Measurements from ENCODE around the gene LSM12. TPM values are rescaled to one million over a fixed set of nuclear protein-coding genes. Genes with fewer than 3 reads are reported as not detected.

LSM12 gene
- total RNA-seq, 4 donors from 2014 or later, result 24.5 to 49.8 (median 37.1) TPM

- H3K4me1 ChIP-seq, result no peaks in the 10 kb centered on the region
- no peaks in the 10 kb centered on the region for H3K9me3 ChIP-seq
- intact Hi-C loops (cut with DNase I; ENCODE audit: low total_unique reads), result no loop called here
- no peak for DNase-seq
- no peak overlapping the region for H3K4me3 ChIP-seq
- no peaks in the 10 kb centered on the region for H3K36me3 ChIP-seq
- no peaks in the 10 kb centered on the region for H3K27me3 ChIP-seq
- H3K27ac ChIP-seq, result peak overlapping the region; percentile 48 to 81
- TF ChIP-seq CTCF (IDR thresholded peaks at IDR 0.05), result no peak
Observed at GRCh38 chr17:44087319-44087718, 20.8 kb upstream of the LSM12 start.

- H3K27me3 ChIP-seq, result no peaks in the 10 kb centered on the region
- H3K27ac ChIP-seq, result peak overlapping the region; percentile 81 to 88
- no peak for TF ChIP-seq CTCF (IDR thresholded peaks at IDR 0.05)
- H3K4me1 ChIP-seq, result no peaks in the 10 kb centered on the region
- no peaks in the 10 kb centered on the region for H3K36me3 ChIP-seq
- H3K4me3 ChIP-seq, result no peak overlapping the region
- peak; percentile 73 to 89 for DNase-seq
- intact Hi-C loops (cut with DNase I; ENCODE audit: low total_unique reads), result no loop called here
- H3K9me3 ChIP-seq, result no peaks in the 10 kb centered on the region
Observed at GRCh38 chr17:44086364-44087311, 20.2 kb upstream of the LSM12 start.

- Histone ChIP-seq H3K4me3 (no peak overlapping the region), H3K36me3 (no peaks in the 10 kb centered on the region), H3K9me3 (no peaks in the 10 kb centered on the region), H3K27ac (peak overlapping the region; percentile 81 to 88), H3K4me1 (no peaks in the 10 kb centered on the region), H3K27me3 (no peaks in the 10 kb centered on the region)
- DNase-seq, result no peak
- intact Hi-C loops (cut with DNase I; ENCODE audit: low total_unique reads), result no loop called here
- no peak for TF ChIP-seq POLR2A (IDR thresholded peaks at IDR 0.05)
Observed at GRCh38 chr17:44085908-44086307, 19.4 kb upstream of the LSM12 start.

- Histone ChIP-seq H3K4me3 (no peak overlapping the region), H3K27ac (no peak overlapping the region), H3K9me3 (no peaks in the 10 kb centered on the region), H3K4me1 (no peaks in the 10 kb centered on the region), H3K36me3 (no peaks in the 10 kb centered on the region), H3K27me3 (no peaks in the 10 kb centered on the region)
- no peak for TF ChIP-seq CTCF (IDR thresholded peaks at IDR 0.05)
- no peak for TF ChIP-seq POLR2A (IDR thresholded peaks at IDR 0.05)
- intact Hi-C loops (cut with DNase I; ENCODE audit: low total_unique reads), result no loop called here
- no peak for DNase-seq
Observed at GRCh38 chr17:44084921-44085320, 18.4 kb upstream of the LSM12 start.

GRCh38 chr17:44084131-44084538, 17.7 kb upstream of the LSM12 start:
- no peak overlapping the region for H3K4me3 ChIP-seq
- intact Hi-C loops (cut with DNase I; ENCODE audit: low total_unique reads), result no loop called here
- TF ChIP-seq CTCF (IDR thresholded peaks at IDR 0.05) (no peak), POLR2A (IDR thresholded peaks at IDR 0.05) (no peak)
- H3K9me3 ChIP-seq, result no peaks in the 10 kb centered on the region
- no peaks in the 10 kb centered on the region for H3K27me3 ChIP-seq
- no peak for DNase-seq
- H3K36me3 ChIP-seq, result no peaks in the 10 kb centered on the region
- no peak overlapping the region for H3K27ac ChIP-seq
- no peaks in the 10 kb centered on the region for H3K4me1 ChIP-seq

All from uterus (tissue), 4 donors.